HUES48 (cell line): ENCODE data around the gene SC5D.

Source experiments
- H3K27ac ChIP-seq: one replicate; pipeline ENCODE4 v1.7.0; 2013; ENCODE audit warnings: low read depth, low read length, inconsistent platforms
- H3K27me3 ChIP-seq: 2 replicates; pipeline ENCODE4 v1.6.1; 2013; ENCODE audit warnings: mild to moderate bottlenecking, low read length; ENCODE audit not compliant: control insufficient read depth, insufficient read depth
- H3K36me3 ChIP-seq: 2 replicates; pipeline ENCODE4 v1.6.1; 2013; ENCODE audit warnings: low read length; ENCODE audit not compliant: control insufficient read depth, insufficient read depth
- H3K4me1 ChIP-seq: 2 replicates; pipeline ENCODE4 v1.6.1; 2013; ENCODE audit warnings: mild to moderate bottlenecking, low read length; ENCODE audit not compliant: control insufficient read depth, insufficient read depth
- H3K4me3 ChIP-seq: 2 replicates; pipeline ENCODE4 v1.5.1; 2013; ENCODE audit warnings: mild to moderate bottlenecking, low read depth, low read length
- H3K9ac ChIP-seq: 2 replicates; pipeline ENCODE4 v1.6.1; 2013; ENCODE audit warnings: mild to moderate bottlenecking, low read depth, low read length, moderate library complexity
- H3K9me3 ChIP-seq: 2 replicates; pipeline ENCODE4 v1.6.1; 2013; ENCODE audit warnings: low read length; ENCODE audit not compliant: control insufficient read depth, insufficient read depth

The SC5D gene

GRCh38 chr11:121328967-121329679 lies 36.6 kb downstream of the SC5D start:
- H3K4me1 ChIP-seq = no peaks in the 10 kb centered on the region
- H3K27me3 ChIP-seq = no peaks in the 10 kb centered on the region
- H3K9me3 ChIP-seq = no peaks in the 10 kb centered on the region
- H3K36me3 ChIP-seq = no peaks in the 10 kb centered on the region
- H3K27ac ChIP-seq = no peak overlapping the region
- H3K9ac ChIP-seq = no peak overlapping the region
- H3K4me3 ChIP-seq = no peak overlapping the region

- H3K27me3 ChIP-seq = no peaks in the 10 kb centered on the region
- no peak overlapping the region for H3K4me3 ChIP-seq
- no peaks in the 10 kb centered on the region for H3K9me3 ChIP-seq
- H3K36me3 ChIP-seq = no peaks in the 10 kb centered on the region
- H3K4me1 ChIP-seq = no peaks in the 10 kb centered on the region
- H3K9ac ChIP-seq = no peak overlapping the region
- no peak overlapping the region for H3K27ac ChIP-seq
These were observed 37.3 kb downstream of the SC5D start for GRCh38 chr11:121329781-121330395.

- Histone ChIP-seq H3K36me3 (no peaks in the 10 kb centered on the region), H3K4me3 (no peak overlapping the region), H3K4me1 (no peaks in the 10 kb centered on the region), H3K27me3 (no peaks in the 10 kb centered on the region), H3K27ac (no peak overlapping the region), H3K9ac (no peak overlapping the region), H3K9me3 (no peaks in the 10 kb centered on the region)
These were observed 38.3 kb downstream of the SC5D start for GRCh38 chr11:121330614-121331435.

- no peaks in the 10 kb centered on the region for H3K27me3 ChIP-seq
- H3K4me1 ChIP-seq = no peaks in the 10 kb centered on the region
- no peak overlapping the region for H3K27ac ChIP-seq
These were observed 42.6 kb downstream of the SC5D start for GRCh38 chr11:121334973-121335710.

GRCh38 chr11:121336279-121336937 lies 43.8 kb downstream of the SC5D start:
- no peaks in the 10 kb centered on the region for H3K27me3 ChIP-seq
- H3K27ac ChIP-seq = no peak overlapping the region
- H3K36me3 ChIP-seq = no peaks in the 10 kb centered on the region
- H3K9ac ChIP-seq = no peak overlapping the region
- no peak overlapping the region for H3K4me3 ChIP-seq
- H3K9me3 ChIP-seq = no peaks in the 10 kb centered on the region
- no peaks in the 10 kb centered on the region for H3K4me1 ChIP-seq

More at GRCh38 chr11:121334973-121335710, 42.6 kb downstream of the SC5D start:
- no peak overlapping the region for H3K4me3 ChIP-seq
- H3K36me3 ChIP-seq = no peaks in the 10 kb centered on the region
- no peak overlapping the region for H3K9ac ChIP-seq
- no peaks in the 10 kb centered on the region for H3K9me3 ChIP-seq

GRCh38 chr11:121337078-121337477 lies 44.5 kb downstream of the SC5D start:
- no peaks in the 10 kb centered on the region for H3K9me3 ChIP-seq
- H3K9ac ChIP-seq = no peak overlapping the region
- no peaks in the 10 kb centered on the region for H3K36me3 ChIP-seq
- H3K4me1 ChIP-seq = no peaks in the 10 kb centered on the region
- H3K27me3 ChIP-seq = no peaks in the 10 kb centered on the region
- no peak overlapping the region for H3K27ac ChIP-seq
- no peak overlapping the region for H3K4me3 ChIP-seq

GRCh38 chr11:121337740-121338272 lies 45.2 kb downstream of the SC5D start:
- no peak overlapping the region for H3K27ac ChIP-seq
- H3K4me1 ChIP-seq = no peaks in the 10 kb centered on the region
- no peaks in the 10 kb centered on the region for H3K36me3 ChIP-seq
- no peaks in the 10 kb centered on the region for H3K9me3 ChIP-seq
- H3K27me3 ChIP-seq = no peaks in the 10 kb centered on the region
- no peak overlapping the region for H3K9ac ChIP-seq
- no peak overlapping the region for H3K4me3 ChIP-seq

- Histone ChIP-seq H3K4me1 (no peaks in the 10 kb centered on the region), H3K36me3 (no peaks in the 10 kb centered on the region), H3K27me3 (no peaks in the 10 kb centered on the region), H3K9me3 (no peaks in the 10 kb centered on the region), H3K9ac (no peak overlapping the region), H3K4me3 (no peak overlapping the region), H3K27ac (no peak overlapping the region)
These were observed 46.0 kb downstream of the SC5D start for GRCh38 chr11:121338536-121338935.

- no peak overlapping the region for H3K4me3 ChIP-seq
These were observed 47.5 kb downstream of the SC5D start for GRCh38 chr11:121340032-121340580.

GRCh38 chr11:121341609-121342008 lies 49.0 kb downstream of the SC5D start:
- Histone ChIP-seq H3K27me3 (no peaks in the 10 kb centered on the region), H3K4me1 (no peaks in the 10 kb centered on the region), H3K27ac (no peak overlapping the region), H3K36me3 (no peaks in the 10 kb centered on the region), H3K4me3 (no peak overlapping the region), H3K9ac (no peak overlapping the region), H3K9me3 (no peaks in the 10 kb centered on the region)

More at GRCh38 chr11:121340032-121340580, 47.5 kb downstream of the SC5D start:
- H3K9me3 ChIP-seq = no peaks in the 10 kb centered on the region
- no peaks in the 10 kb centered on the region for H3K4me1 ChIP-seq
- no peak overlapping the region for H3K9ac ChIP-seq
- no peak overlapping the region for H3K27ac ChIP-seq
- H3K36me3 ChIP-seq = no peaks in the 10 kb centered on the region
- H3K27me3 ChIP-seq = no peaks in the 10 kb centered on the region
